Activated naive CD8-positive, alpha-beta T cell treated with anti-CD3 and anti-CD28 coated beads, Interleukin-2, amount 50 U/mL, for 24 hours (primary cell): ENCODE results near the gene ISY1.
A peak's percentile ranks its signal among the peaks of the same experiment; 100 is the strongest.
"Not testable (repeated sequence)": the region's sequence is repeated elsewhere in the genome, so short reads cannot be mapped to it uniquely, and the experiment has no call there.

Experiments used
- ATAC-seq: fragments of 150-1000 bp; cut with Tn5 transposase; one replicate; pipeline ENCODE4 v1.10.0; 2021
- DNase-seq: peaks from one replicate; pipeline ENCODE4 v3.0.0; 2021
- H3K27ac Mint-ChIP-seq: one replicate; pipeline ENCODE4 v1.8.0; 2021; ENCODE audit warnings: mild to moderate bottlenecking, mixed read lengths
- H3K27me3 Mint-ChIP-seq: one replicate; pipeline ENCODE4 v1.8.0; 2021; ENCODE audit warnings: mixed read lengths
- H3K36me3 Mint-ChIP-seq: one replicate; pipeline ENCODE4 v1.8.0; 2021; ENCODE audit warnings: low read depth, mixed read lengths
- H3K4me1 Mint-ChIP-seq: one replicate; pipeline ENCODE4 v1.8.0; 2021; ENCODE audit warnings: mixed read lengths
- H3K4me3 Mint-ChIP-seq: one replicate; pipeline ENCODE4 v1.8.0; 2021; ENCODE audit warnings: mild to moderate bottlenecking, moderate library complexity, mixed read lengths
- H3K9me3 Mint-ChIP-seq: one replicate; pipeline ENCODE4 v1.8.0; 2021; ENCODE audit warnings: mixed read lengths

The ISY1 gene

DNA sequence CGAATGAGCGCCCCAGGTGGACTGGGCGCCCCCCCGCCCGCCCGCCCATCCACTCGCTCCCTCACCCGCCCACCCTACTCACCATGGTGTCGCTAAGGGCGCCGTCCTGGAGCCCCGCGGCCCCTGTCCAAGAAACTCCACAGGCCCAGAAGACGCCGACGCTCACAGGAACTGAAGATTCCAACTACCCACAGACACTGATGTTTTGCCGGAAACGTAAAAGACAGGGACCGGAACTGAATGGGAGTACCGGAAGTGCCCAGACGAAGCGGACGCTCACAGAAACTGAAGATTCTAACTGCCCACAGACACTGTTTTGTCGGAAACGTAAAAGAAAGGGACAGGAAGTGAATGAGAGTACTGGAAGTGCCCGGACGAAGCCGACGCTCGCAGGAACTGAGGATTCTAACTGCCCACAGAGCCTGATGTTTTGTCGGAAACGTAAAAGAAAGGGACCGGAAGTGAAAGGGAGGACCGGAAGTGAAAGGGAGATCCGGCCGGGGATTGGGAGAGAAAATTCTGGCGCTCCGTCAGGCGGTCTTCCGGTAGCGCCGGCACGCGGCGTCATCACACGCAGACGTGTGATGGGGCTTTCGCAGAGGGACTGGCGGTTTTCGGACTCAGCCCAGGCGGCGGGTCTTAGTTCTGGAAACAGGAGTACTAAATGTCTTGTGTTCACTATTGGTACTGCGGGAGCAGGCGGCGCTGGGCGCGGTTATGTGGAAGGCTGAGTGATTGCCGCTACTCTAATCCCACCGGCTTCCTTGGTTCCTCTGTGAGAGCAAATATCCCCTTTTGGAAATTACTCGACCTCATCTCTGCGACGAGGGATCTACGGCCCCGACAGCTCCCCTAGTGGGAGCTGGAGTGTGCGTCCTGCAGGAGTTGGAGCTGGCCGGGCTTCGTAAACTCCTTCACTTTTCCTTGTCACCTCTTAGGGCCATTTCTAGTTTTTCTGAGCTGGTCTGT lies at the start of gene ISY1:
TSS of gene ISY1 (minus strand) at position 173 of the 969 bp plus-strand sequence. CDS start at position 85, 88 bp downstream.
- ATAC-seq (peak; percentile 77), DNase-seq (peak; percentile 84)
- peaks cover 38% of the 10 kb centered on the region for H3K4me1 Mint-ChIP-seq
- H3K4me3 Mint-ChIP-seq: peak within 1 kb of the TSS; percentile 97
- peaks cover 16% of the 10 kb centered on the region for H3K36me3 Mint-ChIP-seq
- H3K27ac Mint-ChIP-seq: peak within 1 kb of the TSS; percentile 100
- H3K9me3 Mint-ChIP-seq: no peaks in the 10 kb centered on the region
- H3K27me3 Mint-ChIP-seq: peaks cover 2% of the 10 kb centered on the region

- Mint-ChIP-seq H3K27me3 (peaks cover 2% of the 10 kb centered on the region), H3K4me1 (no peaks in the 10 kb centered on the region), H3K36me3 (no peaks in the 10 kb centered on the region), H3K9me3 (no peaks in the 10 kb centered on the region), H3K27ac (no peak overlapping the region), H3K4me3 (no peak overlapping the region)
- DNase-seq: no peak
- no peak for ATAC-seq
Observed at GRCh38 chr3:129207479-129207878, 46.6 kb upstream of the ISY1 start.

DNA sequence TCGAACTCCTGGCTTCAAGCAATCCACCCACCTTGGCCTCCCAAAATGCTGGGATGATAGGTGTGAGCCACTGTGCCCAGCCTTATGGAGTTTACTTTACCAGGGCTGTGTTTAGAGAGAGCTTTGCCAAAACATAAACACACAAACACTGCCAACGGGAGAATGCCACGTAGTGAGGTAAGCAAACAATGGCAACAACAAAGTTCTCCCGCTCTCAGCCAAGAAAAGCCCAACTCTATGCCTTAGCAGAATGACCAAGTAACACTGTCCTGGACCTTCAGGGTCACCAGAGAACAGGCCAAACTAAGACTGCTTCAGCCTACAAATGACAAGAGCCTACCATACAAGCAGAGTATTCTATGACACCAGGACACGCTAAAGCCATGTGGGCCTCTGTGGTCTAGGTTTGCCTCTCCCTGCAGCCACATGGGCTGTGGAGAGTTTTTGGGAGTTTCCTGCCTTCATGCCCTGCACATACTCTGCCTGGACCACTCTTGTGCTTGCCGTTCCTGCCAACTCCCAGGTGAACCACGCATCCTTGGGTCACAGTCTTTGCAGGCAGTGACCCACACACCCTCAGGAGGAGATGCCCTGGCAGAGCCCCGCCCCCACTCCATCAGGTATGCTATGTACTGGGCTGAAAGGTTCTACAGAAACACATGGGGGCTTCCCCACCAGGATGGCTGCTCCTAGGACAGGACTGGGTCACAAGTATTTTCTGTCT lies 44.4 kb upstream of the ISY1 start:
- Mint-ChIP-seq H3K4me3 (no peak overlapping the region), H3K27ac (no peak overlapping the region), H3K27me3 (peaks cover 1% of the 10 kb centered on the region), H3K36me3 (no peaks in the 10 kb centered on the region), H3K4me1 (no peaks in the 10 kb centered on the region), H3K9me3 (no peaks in the 10 kb centered on the region)
- no peak for DNase-seq
- no peak for ATAC-seq

GRCh38 chr3:129204473-129204872 lies 43.6 kb upstream of the ISY1 start:
- no peaks in the 10 kb centered on the region for H3K9me3 Mint-ChIP-seq
- H3K4me1 Mint-ChIP-seq: no peaks in the 10 kb centered on the region
- H3K27ac Mint-ChIP-seq: no peak overlapping the region
- ATAC-seq (no peak), DNase-seq (no peak)
- H3K36me3 Mint-ChIP-seq: no peaks in the 10 kb centered on the region
- H3K27me3 Mint-ChIP-seq: no peaks in the 10 kb centered on the region
- H3K4me3 Mint-ChIP-seq: no peak overlapping the region

DNA sequence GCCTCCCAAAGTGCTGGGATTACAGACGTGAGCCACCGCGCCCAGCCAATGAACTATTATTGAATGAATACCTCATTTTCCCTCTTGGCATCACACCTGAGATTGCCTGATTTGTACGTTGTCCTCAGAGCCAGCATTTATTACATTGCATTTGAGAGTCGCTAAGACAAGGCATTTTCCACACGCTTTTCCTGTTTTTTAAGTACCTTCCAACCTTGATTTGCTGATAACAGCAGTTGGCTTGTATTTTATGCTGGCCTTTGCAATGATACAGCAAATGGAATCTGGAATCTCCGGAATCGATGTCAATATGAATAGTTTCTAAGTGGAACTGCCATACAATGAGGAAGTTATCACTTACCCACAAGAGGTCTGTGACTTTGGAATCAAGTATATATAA lies 38.5 kb upstream of the ISY1 start:
- DNase-seq (no peak), ATAC-seq (no peak)
- Mint-ChIP-seq H3K27ac (no peak overlapping the region), H3K36me3 (no peaks in the 10 kb centered on the region), H3K4me3 (no peak overlapping the region), H3K9me3 (no peaks in the 10 kb centered on the region), H3K27me3 (no peaks in the 10 kb centered on the region), H3K4me1 (peaks cover 8% of the 10 kb centered on the region)

DNA sequence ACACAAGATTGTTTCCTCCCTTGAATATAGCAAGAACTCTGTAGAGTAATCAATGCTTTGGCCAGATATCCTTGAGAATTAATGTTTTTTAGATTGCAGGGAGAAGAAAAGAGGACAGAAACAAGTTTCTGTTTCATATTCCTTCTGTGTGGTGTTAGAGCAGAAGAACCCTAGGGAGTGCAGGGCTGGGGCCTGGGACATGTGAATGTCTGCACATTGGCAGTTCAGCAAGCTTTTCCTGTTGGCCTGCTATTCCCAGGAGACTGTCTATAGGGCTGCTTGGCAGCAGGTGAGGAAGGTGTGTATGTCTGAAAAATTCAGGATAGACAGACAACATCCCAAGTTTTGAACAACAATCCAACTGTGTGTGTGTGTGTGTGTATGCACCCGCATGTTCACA lies 36.5 kb upstream of the ISY1 start:
- Mint-ChIP-seq H3K27ac (no peak overlapping the region), H3K27me3 (no peaks in the 10 kb centered on the region), H3K36me3 (no peaks in the 10 kb centered on the region), H3K4me1 (peaks cover 8% of the 10 kb centered on the region), H3K9me3 (no peaks in the 10 kb centered on the region), H3K4me3 (no peak overlapping the region)
- ATAC-seq (no peak), DNase-seq (no peak)

DNA sequence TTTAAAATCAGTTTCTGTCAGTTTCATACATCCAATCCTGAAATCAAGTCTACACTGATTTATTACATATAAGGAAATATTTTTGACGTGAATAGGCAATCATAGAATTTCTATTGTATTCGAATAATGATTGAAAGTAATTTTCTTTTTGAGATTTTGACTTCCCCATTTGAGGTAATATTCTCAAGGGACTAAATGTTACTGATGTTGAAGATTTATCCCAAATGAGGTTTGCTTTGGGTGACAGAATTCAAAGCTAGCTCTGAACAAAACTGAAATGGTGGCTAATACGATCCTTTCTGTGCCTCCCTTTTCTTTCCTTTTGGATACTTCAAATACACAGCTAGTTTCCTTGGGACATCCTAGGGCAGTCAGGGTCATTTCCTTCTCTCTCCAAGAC lies 35.7 kb upstream of the ISY1 start:
- ATAC-seq (no peak), DNase-seq (no peak)
- H3K27ac Mint-ChIP-seq: no peak overlapping the region
- no peaks in the 10 kb centered on the region for H3K36me3 Mint-ChIP-seq
- H3K4me1 Mint-ChIP-seq: peaks cover 8% of the 10 kb centered on the region
- H3K9me3 Mint-ChIP-seq: no peaks in the 10 kb centered on the region
- no peaks in the 10 kb centered on the region for H3K27me3 Mint-ChIP-seq
- H3K4me3 Mint-ChIP-seq: no peak overlapping the region

- Mint-ChIP-seq H3K36me3 (no peaks in the 10 kb centered on the region), H3K9me3 (no peaks in the 10 kb centered on the region), H3K4me3 (no peak overlapping the region), H3K27me3 (no peaks in the 10 kb centered on the region), H3K4me1 (peaks cover 8% of the 10 kb centered on the region), H3K27ac (no peak overlapping the region)
- peak; percentile 86 for ATAC-seq
- DNase-seq: no peak
Observed at GRCh38 chr3:129195731-129196256, 34.9 kb upstream of the ISY1 start.

GRCh38 chr3:129189793-129190192 lies 28.9 kb upstream of the ISY1 start:
- H3K27ac Mint-ChIP-seq, H3K9me3 Mint-ChIP-seq, H3K4me3 Mint-ChIP-seq, DNase-seq, H3K36me3 Mint-ChIP-seq, H3K27me3 Mint-ChIP-seq, ATAC-seq: not testable (repeated sequence)
- peaks cover 12% of the 10 kb centered on the region for H3K4me1 Mint-ChIP-seq

GRCh38 chr3:129187857-129188256 lies 27.0 kb upstream of the ISY1 start:
- ATAC-seq (no peak), DNase-seq (no peak)
- H3K9me3 Mint-ChIP-seq: no peaks in the 10 kb centered on the region
- peaks cover 10% of the 10 kb centered on the region for H3K36me3 Mint-ChIP-seq
- peaks cover 16% of the 10 kb centered on the region for H3K4me1 Mint-ChIP-seq
- H3K27me3 Mint-ChIP-seq: no peaks in the 10 kb centered on the region
- H3K27ac Mint-ChIP-seq: peak overlapping the region; percentile 7
- no peak overlapping the region for H3K4me3 Mint-ChIP-seq

- Mint-ChIP-seq H3K27me3 (no peaks in the 10 kb centered on the region), H3K4me3 (peak overlapping the region; percentile 88), H3K36me3 (peaks cover 30% of the 10 kb centered on the region), H3K4me1 (peaks cover 28% of the 10 kb centered on the region), H3K27ac (peak overlapping the region; percentile 60), H3K9me3 (no peaks in the 10 kb centered on the region)
- ATAC-seq (no peak), DNase-seq (no peak)
Observed at GRCh38 chr3:129185783-129186182, 24.9 kb upstream of the ISY1 start.

DNA sequence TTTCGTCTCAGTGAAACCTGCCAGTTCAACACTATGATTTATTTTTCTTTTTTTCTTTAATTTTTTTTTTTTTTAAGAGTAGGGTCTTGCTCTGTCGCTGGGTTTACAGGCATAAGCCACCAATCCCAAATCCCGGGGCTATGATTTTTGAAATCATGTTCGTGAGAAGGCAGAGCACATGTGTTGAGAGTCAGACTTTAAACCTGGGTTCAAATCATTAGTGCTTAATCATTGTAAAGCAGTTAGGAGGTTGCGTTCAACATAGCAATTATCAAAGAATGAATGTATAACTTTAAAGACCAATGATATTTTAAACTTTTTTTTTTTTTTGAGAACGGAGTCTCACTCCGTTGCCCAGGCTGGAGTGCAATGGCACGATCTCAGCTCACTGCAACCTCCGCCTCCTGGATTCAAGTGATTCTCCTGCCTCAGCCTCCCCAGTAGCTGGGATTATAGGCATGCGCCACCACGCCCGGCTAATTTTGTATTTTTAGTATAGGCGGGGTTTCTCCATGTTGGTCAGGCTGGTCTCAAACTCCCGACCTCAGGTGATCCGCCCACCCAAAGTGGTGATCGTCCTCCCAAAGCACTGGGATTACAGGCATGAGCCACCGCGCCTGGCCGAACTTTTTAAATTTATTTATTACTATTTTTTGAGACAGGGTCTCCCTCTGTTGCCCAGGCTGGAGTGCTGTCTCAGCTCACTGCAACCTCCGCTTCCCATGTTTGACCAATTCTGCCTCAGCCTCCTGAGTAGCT lies 24.1 kb upstream of the ISY1 start:
- not testable (repeated sequence) for DNase-seq, ATAC-seq, H3K27me3 Mint-ChIP-seq, H3K9me3 Mint-ChIP-seq
- peaks cover 36% of the 10 kb centered on the region for H3K4me1 Mint-ChIP-seq
- peak overlapping the region; percentile 88 for H3K4me3 Mint-ChIP-seq
- peaks cover 37% of the 10 kb centered on the region for H3K36me3 Mint-ChIP-seq
- peak overlapping the region; percentile 93 for H3K27ac Mint-ChIP-seq

DNA sequence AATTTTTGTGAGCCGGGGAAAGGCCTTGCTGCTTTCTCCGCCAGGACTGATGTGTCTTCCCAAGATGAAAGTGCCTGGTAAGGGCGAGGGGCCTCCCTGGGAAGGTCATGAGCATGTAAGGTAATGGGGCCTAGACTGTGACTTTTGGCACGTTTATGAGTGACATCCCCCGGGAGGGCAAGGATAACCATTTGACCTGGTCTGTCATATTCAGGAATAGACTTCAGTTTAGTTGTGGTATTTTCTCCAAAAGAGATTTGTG lies 23.5 kb upstream of the ISY1 start:
- no peaks in the 10 kb centered on the region for H3K9me3 Mint-ChIP-seq
- H3K27ac Mint-ChIP-seq: peak overlapping the region; percentile 93
- peaks cover 42% of the 10 kb centered on the region for H3K4me1 Mint-ChIP-seq
- no peaks in the 10 kb centered on the region for H3K27me3 Mint-ChIP-seq
- DNase-seq (peak; percentile 51), ATAC-seq (peak; percentile 23)
- H3K36me3 Mint-ChIP-seq: peaks cover 42% of the 10 kb centered on the region
- H3K4me3 Mint-ChIP-seq: peak overlapping the region; percentile 88

GRCh38 chr3:129183569-129184395 lies 22.9 kb upstream of the ISY1 start, which contains the start of gene CNBP:
TSS of gene CNBP (minus strand) at chr3:129183896. CDS start at chr3:129171757, 12,139 bp downstream.
- Mint-ChIP-seq H3K4me1 (peaks cover 47% of the 10 kb centered on the region), H3K9me3 (no peaks in the 10 kb centered on the region), H3K4me3 (peak within 1 kb of the TSS; percentile 88), H3K36me3 (peaks cover 47% of the 10 kb centered on the region), H3K27me3 (no peaks in the 10 kb centered on the region), H3K27ac (peak within 1 kb of the TSS; percentile 93)
- ATAC-seq: peak; percentile 95
- peak; percentile 93 for DNase-seq
